HL-60 (cell line): ENCODE results near the gene RNF175.

Source experiments
- CTCF ChIP-seq: IDR thresholded peaks from one replicate; pipeline ENCODE4 v1.5.1; 2011; ENCODE audit warnings: low read length, control low read depth, inconsistent platforms; ENCODE audit not compliant: insufficient read depth
- POLR2AphosphoS5 ChIP-seq: IDR thresholded peaks from 2 replicates; pipeline ENCODE4 v1.6.1; 2012; ENCODE audit warnings: low read depth

GRCh38 chr4:153771046-153771445 is 11.2 kb upstream of the RNF175 start:
- no peak for TF ChIP-seq POLR2AphosphoS5
- no peak for TF ChIP-seq CTCF
